ENCODE measurements around the gene HIC2. TPM values are rescaled to one million over a fixed set of nuclear protein-coding genes. Genes with fewer than 3 reads are reported as not detected.
"Not testable (repeated sequence)": the region's sequence is repeated elsewhere in the genome, so short reads cannot be mapped to it uniquely, and the experiment has no call there.

HIC2 gene
- total RNA-seq, 2 experiments from 2014 or later: 9.2 to 11.3 TPM

DNA sequence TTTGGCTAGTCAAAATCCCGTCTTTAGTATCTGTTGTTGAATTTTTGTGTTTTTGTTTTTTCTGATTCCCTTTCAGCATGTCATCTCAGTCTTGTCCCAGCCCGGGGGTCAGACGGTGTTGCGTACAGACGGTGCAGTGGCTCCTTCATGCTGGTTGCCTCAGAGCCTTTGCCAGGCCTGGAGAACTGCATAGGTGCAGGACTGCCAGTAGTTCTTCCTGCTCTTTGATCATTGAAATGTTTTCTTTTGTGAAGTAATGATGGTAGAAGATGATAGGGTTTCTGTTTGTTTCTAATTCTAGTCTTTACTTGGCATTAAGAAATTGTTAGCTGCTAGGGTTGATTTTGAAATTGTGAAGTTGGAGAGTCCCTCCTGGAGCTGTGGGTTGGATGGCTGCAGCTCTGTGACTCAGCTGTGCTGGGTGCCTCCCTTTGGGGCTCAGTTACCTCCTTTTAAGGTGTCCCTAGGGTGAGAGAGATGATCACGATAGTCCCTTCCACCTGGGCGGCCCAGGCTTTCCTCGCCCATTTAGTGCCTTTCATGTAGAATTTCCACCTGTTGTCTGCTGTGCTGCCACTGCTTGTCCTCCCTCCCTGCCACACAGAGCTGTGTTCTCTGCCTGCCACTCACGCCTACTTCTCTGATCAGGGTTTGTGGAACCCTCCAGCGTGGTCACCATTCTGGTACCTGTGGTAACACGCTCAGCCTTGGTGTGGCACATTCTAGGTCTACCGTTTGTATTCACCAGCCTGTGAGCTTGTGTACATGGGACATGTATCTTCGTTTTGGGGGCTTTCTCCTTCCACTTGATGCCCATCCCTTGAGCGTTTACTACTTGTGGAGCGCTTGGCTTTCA lies 17.4 kb downstream of the HIC2 start:
- H4K20me1 ChIP-seq (ENCODE audit: insufficient read depth, low read length); DNase-seq (ENCODE audit: low spot score); H3K36me3 ChIP-seq (ENCODE audit: insufficient read depth, low read length); H2AFZ ChIP-seq (ENCODE audit: low read length); H3K79me2 ChIP-seq (ENCODE audit: insufficient read depth, low read depth, low read length); H3K9me2 ChIP-seq (ENCODE audit: insufficient read depth, low read length); BruUV-seq (replicated peaks); H3K4me2 ChIP-seq (ENCODE audit: low read length); H3K4me3 ChIP-seq (ENCODE audit: low read depth, low read length, poor library complexity, severe bottlenecking); H3K9me3 ChIP-seq (ENCODE audit: low read length); H3K4me1 ChIP-seq (ENCODE audit: insufficient read depth, low read length, poor library complexity, severe bottlenecking); H3K27ac ChIP-seq (ENCODE audit: low read depth, low read length, poor library complexity, severe bottlenecking); CTCF ChIA-PET (ENCODE audit: unreplicated experiment); POLR2A ChIA-PET; intact Hi-C loops (cut with micrococcal nuclease; ENCODE audit: unreplicated experiment): not testable (repeated sequence)

DNA sequence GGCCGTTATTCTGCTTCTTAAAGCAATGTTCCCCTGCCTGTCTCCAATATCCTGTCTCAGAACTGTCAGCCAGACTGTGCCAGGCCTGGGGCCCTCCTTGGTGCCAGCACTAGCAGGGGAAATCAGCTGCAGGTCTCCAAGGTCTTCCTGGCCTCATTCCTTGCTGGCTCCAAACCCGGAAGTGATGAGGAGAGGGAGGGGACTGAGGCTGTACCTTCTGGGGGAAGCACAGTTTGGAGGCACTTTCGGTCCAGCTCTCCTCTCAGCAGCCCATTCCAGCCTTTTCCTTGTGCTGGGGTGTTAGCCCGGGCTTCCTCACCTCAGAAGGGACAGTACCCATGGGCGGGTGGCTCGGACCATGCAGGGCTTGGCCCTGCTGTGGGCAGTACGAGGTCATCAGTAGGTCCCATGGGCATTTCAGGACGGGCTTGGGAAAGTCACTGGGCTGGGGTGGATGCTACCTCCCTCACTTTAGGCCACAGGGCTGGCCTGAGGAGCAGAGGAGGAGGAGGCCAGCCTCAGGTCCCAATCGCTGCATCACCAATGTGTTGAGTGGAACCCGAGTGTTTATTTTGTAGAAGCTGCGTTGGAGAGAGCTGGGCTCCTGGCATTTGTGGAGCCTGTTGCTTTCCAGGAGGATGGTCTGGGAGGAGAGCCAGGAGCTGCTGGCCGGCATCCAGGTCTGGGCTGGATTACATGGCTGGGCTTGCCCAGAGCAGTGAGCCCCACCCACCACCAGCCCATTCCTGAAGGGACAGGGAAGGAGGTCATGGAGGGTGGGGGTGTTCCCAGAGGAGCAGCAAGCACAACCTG lies 19.0 kb downstream of the HIC2 start:
- H3K4me2 ChIP-seq (ENCODE audit: low read length); H3K4me1 ChIP-seq (ENCODE audit: insufficient read depth, low read length, poor library complexity, severe bottlenecking): not testable (repeated sequence)

DNA sequence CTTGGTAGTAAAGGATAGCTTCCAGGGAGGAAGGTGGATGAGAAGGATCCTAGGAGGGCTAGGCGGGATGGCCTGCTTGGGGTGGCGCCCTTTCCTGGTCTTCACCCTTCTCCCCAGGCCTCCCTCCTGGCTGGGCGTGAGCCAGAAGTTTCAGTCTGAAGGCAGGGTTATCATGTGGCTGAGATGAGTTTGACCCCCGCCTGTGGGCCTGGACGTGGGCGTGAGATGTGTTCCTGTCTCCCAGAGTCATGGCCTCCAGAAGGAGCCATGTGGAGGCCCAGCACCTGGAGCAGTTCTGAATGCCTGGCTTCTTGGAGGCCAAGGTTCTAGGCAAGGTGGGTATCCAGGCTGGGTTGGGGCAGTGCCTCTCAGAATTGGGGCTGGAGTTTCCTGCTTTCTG lies 20.8 kb downstream of the HIC2 start:
- H3K4me2 ChIP-seq (ENCODE audit: low read length); H3K27ac ChIP-seq (ENCODE audit: low read depth, low read length, poor library complexity, severe bottlenecking); intact Hi-C loops (cut with micrococcal nuclease; ENCODE audit: unreplicated experiment); H2AFZ ChIP-seq (ENCODE audit: low read length); H3K79me2 ChIP-seq (ENCODE audit: insufficient read depth, low read depth, low read length); H4K20me1 ChIP-seq (ENCODE audit: insufficient read depth, low read length); POLR2A ChIA-PET; CTCF ChIA-PET (ENCODE audit: unreplicated experiment); H3K4me3 ChIP-seq (ENCODE audit: low read depth, low read length, poor library complexity, severe bottlenecking); H3K4me1 ChIP-seq (ENCODE audit: insufficient read depth, low read length, poor library complexity, severe bottlenecking); H3K9me3 ChIP-seq (ENCODE audit: low read length); H3K9me2 ChIP-seq (ENCODE audit: insufficient read depth, low read length); BruUV-seq (replicated peaks); H3K36me3 ChIP-seq (ENCODE audit: insufficient read depth, low read length); DNase-seq (ENCODE audit: low spot score): not testable (repeated sequence)

More for the DNA sequence above, 19.0 kb downstream of the HIC2 start:
- H2AFZ ChIP-seq (ENCODE audit: low read length); H3K36me3 ChIP-seq (ENCODE audit: insufficient read depth, low read length); H3K4me3 ChIP-seq (ENCODE audit: low read depth, low read length, poor library complexity, severe bottlenecking); POLR2A ChIA-PET; intact Hi-C loops (cut with micrococcal nuclease; ENCODE audit: unreplicated experiment); CTCF ChIA-PET (ENCODE audit: unreplicated experiment); H3K27ac ChIP-seq (ENCODE audit: low read depth, low read length, poor library complexity, severe bottlenecking); H3K79me2 ChIP-seq (ENCODE audit: insufficient read depth, low read depth, low read length); H3K9me3 ChIP-seq (ENCODE audit: low read length); DNase-seq (ENCODE audit: low spot score); BruUV-seq (replicated peaks); H4K20me1 ChIP-seq (ENCODE audit: insufficient read depth, low read length); H3K9me2 ChIP-seq (ENCODE audit: insufficient read depth, low read length): not testable (repeated sequence)

DNA sequence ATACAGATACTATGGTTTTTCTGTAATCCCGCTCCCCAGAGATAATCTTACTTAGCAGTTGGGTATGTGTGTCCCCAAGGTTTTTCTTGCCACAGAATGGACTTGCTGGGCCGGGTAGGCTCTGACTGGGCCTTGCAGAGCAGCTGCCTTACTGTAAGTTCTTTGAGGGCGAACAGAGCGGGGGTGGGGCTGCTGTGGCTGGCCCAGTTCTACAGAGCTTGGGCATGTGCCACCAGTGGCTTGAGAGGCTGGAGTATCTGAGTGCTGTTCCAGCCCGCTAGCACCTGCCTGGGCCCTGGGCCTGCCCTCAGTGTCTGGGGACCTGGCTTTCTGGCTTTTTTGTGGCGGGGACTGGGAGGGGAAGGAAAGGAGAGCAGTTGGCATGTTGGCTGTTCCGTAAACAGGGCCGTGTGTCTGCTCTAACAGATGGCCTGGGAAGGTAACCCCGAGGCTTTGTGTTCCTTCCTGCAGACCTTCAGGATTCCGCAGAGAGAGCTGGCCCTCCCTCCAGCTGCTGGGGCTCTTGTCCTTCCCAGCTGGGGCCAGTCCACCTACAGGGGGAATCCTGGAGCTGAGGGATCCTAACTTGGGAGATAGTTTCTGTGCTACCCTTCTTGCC lies 23.0 kb downstream of the HIC2 start:
- H3K36me3 ChIP-seq (ENCODE audit: insufficient read depth, low read length); H3K9me3 ChIP-seq (ENCODE audit: low read length); DNase-seq (ENCODE audit: low spot score); POLR2A ChIA-PET; H4K20me1 ChIP-seq (ENCODE audit: insufficient read depth, low read length); H3K4me3 ChIP-seq (ENCODE audit: low read depth, low read length, poor library complexity, severe bottlenecking); BruUV-seq (replicated peaks); H3K4me2 ChIP-seq (ENCODE audit: low read length); intact Hi-C loops (cut with micrococcal nuclease; ENCODE audit: unreplicated experiment); H3K79me2 ChIP-seq (ENCODE audit: insufficient read depth, low read depth, low read length); CTCF ChIA-PET (ENCODE audit: unreplicated experiment); H3K9me2 ChIP-seq (ENCODE audit: insufficient read depth, low read length); H3K4me1 ChIP-seq (ENCODE audit: insufficient read depth, low read length, poor library complexity, severe bottlenecking); H2AFZ ChIP-seq (ENCODE audit: low read length); H3K27ac ChIP-seq (ENCODE audit: low read depth, low read length, poor library complexity, severe bottlenecking): not testable (repeated sequence)

DNA sequence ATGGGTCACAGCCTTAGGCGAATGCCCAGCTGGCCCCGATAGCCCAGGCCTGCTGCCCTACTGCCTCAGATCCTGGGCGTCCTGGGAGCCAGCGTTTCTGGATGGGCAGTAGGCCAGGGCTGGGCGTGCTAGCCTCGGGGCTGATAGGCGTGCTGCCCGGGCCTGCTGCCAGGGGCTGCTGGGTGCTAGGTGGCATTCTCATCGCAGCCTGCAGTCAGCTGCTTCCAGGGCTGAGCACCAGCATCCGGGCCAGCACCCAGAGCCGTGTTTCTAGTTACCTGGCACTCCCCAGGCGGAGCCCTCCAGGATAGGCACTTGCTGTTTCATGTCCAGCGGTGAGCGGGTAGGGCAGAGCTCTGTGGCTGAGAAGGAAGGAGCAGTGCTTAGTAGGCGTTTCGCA lies 23.5 kb downstream of the HIC2 start:
- H3K79me2 ChIP-seq (ENCODE audit: insufficient read depth, low read depth, low read length); CTCF ChIA-PET (ENCODE audit: unreplicated experiment); intact Hi-C loops (cut with micrococcal nuclease; ENCODE audit: unreplicated experiment); POLR2A ChIA-PET; H3K27ac ChIP-seq (ENCODE audit: low read depth, low read length, poor library complexity, severe bottlenecking); H4K20me1 ChIP-seq (ENCODE audit: insufficient read depth, low read length); H3K9me3 ChIP-seq (ENCODE audit: low read length); BruUV-seq (replicated peaks); DNase-seq (ENCODE audit: low spot score); H3K36me3 ChIP-seq (ENCODE audit: insufficient read depth, low read length); H2AFZ ChIP-seq (ENCODE audit: low read length); H3K4me1 ChIP-seq (ENCODE audit: insufficient read depth, low read length, poor library complexity, severe bottlenecking); H3K4me2 ChIP-seq (ENCODE audit: low read length); H3K4me3 ChIP-seq (ENCODE audit: low read depth, low read length, poor library complexity, severe bottlenecking); H3K9me2 ChIP-seq (ENCODE audit: insufficient read depth, low read length): not testable (repeated sequence)

DNA sequence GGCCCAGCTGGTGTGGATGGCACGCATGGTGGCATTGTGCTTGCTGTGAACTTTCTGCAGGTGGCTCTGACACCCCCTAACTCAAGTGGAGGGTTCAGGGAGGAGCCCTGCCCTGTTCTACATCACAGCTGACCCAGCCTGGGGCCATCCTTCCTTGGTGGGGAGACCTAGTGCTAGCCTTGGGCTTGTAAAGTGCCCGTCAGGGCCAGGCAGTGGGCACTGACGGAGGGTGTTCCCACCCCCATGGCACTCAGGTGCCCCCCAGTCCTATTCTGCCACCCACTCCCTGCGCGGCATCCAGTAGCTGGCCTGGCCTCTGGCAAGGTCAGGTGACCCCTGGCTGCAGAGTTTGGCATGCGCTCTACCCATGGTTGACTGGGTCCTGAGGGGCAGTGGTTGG lies 24.0 kb downstream of the HIC2 start:
- not testable (repeated sequence) for H3K9me2 ChIP-seq (ENCODE audit: insufficient read depth, low read length); H3K36me3 ChIP-seq (ENCODE audit: insufficient read depth, low read length)

More for the DNA sequence above, 24.0 kb downstream of the HIC2 start:
- H3K9me3 ChIP-seq (ENCODE audit: low read length); intact Hi-C loops (cut with micrococcal nuclease; ENCODE audit: unreplicated experiment); H3K79me2 ChIP-seq (ENCODE audit: insufficient read depth, low read depth, low read length); DNase-seq (ENCODE audit: low spot score); H3K4me3 ChIP-seq (ENCODE audit: low read depth, low read length, poor library complexity, severe bottlenecking); BruUV-seq (replicated peaks); H3K4me2 ChIP-seq (ENCODE audit: low read length); H2AFZ ChIP-seq (ENCODE audit: low read length); CTCF ChIA-PET (ENCODE audit: unreplicated experiment); H3K27ac ChIP-seq (ENCODE audit: low read depth, low read length, poor library complexity, severe bottlenecking); H3K4me1 ChIP-seq (ENCODE audit: insufficient read depth, low read length, poor library complexity, severe bottlenecking); H4K20me1 ChIP-seq (ENCODE audit: insufficient read depth, low read length); POLR2A ChIA-PET: not testable (repeated sequence)

All from OCI-LY7 (cell line).